ENCODE measurements around the gene PCDHGA9. TPM values are rescaled to one million over a fixed set of nuclear protein-coding genes. Genes with fewer than 3 reads are reported as not detected.

Gene PCDHGA9
- total and polyA plus RNA-seq, 9 of the 15 experiments (the other 6 are each of a cell fraction or from before 2014, with no cell fraction given): 0.03 to 0.18 (median 0.11) TPM; not detected in 2

GRCh38 chr5:141360685-141361084 lies 41.9 kb upstream of the PCDHGA9 start (continued):
- TF ChIP-seq GTF2B (IDR thresholded peaks at IDR 0.05; ENCODE audit: extremely low read depth, insufficient read length) (no peak), ZBED1 (IDR thresholded peaks at IDR 0.05) (no peak), TEAD1 (CRISPR knock-in tag; IDR thresholded peaks at IDR 0.05) (no peak), DMBX1 (CRISPR knock-in tag; IDR thresholded peaks at IDR 0.05; ENCODE audit: borderline replicate concordance) (no peak), DACH1 (IDR thresholded peaks at IDR 0.05; ENCODE audit: partially characterized antibody) (no peak), JUND (IDR thresholded peaks at IDR 0.05; ENCODE audit: borderline replicate concordance, low read depth, low read length) (no peak), JUND (tag; IDR thresholded peaks at IDR 0.05; ENCODE audit: borderline replicate concordance, low read depth, low read length) (no peak), NBN (IDR thresholded peaks at IDR 0.05; ENCODE audit: low read depth) (no peak), TRIM25 (IDR thresholded peaks at IDR 0.05; ENCODE audit: borderline replicate concordance) (no peak)

- POLR2A ChIA-PET: no interaction called here
- intact Hi-C loops (cut with micrococcal nuclease) (no loop called here), in situ Hi-C loops (cut with MboI) (no loop called here)
- FAIRE-seq (no peak), ATAC-seq (no peak), DNase-seq (ENCODE audit: extremely low read depth in 1 of 4, low spot score in 3 of 4) (no peak)
- CTCF ChIA-PET (ENCODE audit: low intra/inter-chr PET ratio): no interaction called here
- H3K4me1 ChIP-seq (replicated peaks in 1 of 2; ENCODE audit: control insufficient read depth in 2 of 2, insufficient read depth in 2 of 2, low read length in 2 of 2): peaks cover 0 to 12% of the 10 kb centered on the region in 2 experiments; a peak in 2 of 5 replicates
- no peak overlapping the region for H3K4me3 ChIP-seq
- H3K4me2 ChIP-seq (ENCODE audit: insufficient read depth, low read length): no peak overlapping the region
- H2AFZ ChIP-seq (ENCODE audit: low read depth, low read length): no peak overlapping the region
- no TSS peak for BruUV-seq (replicated peaks)
- H3K27me3 ChIP-seq (ENCODE audit: control insufficient read depth in 2 of 2, insufficient read depth in 2 of 2, low read length in 2 of 2): peaks cover 13 to 36% of the 10 kb centered on the region in 2 experiments; a peak in 4 of 5 replicates
- no peak overlapping the region for H3K27ac ChIP-seq (ENCODE audit: extremely low read depth, low read depth, low read length)
- TF ChIP-seq EZH2 (IDR thresholded peaks at IDR 0.05; ENCODE audit: borderline replicate concordance, low read depth, low read length): no peak
- TF ChIP-seq RFX1 (IDR thresholded peaks at IDR 0.05): no peak
- no peaks in the 10 kb centered on the region for H3K79me2 ChIP-seq (ENCODE audit: control insufficient read depth, insufficient read depth, low read length)
- H3K9ac ChIP-seq (ENCODE audit: insufficient read depth in 1 of 2, low read depth in 2 of 2, low read length in 2 of 2): no peak overlapping the region
- no peaks in the 10 kb centered on the region; the same call in 1 of the 2 replicates for H3K9me3 ChIP-seq (replicated peaks; ENCODE audit: control insufficient read depth, insufficient read depth, low read depth, low read length)
- H3K36me3 ChIP-seq (ENCODE audit: control insufficient read depth, insufficient read depth, low read length): no peaks in the 10 kb centered on the region
- H3K9me1 ChIP-seq (ENCODE audit: control insufficient read depth, insufficient read depth, low read length): no peaks in the 10 kb centered on the region
- H4K20me1 ChIP-seq (replicated peaks; ENCODE audit: control insufficient read depth, insufficient read depth, low read length): no peaks in the 10 kb centered on the region
These were observed 39.9 kb upstream of the PCDHGA9 start for GRCh38 chr5:141362719-141363118.
